Activated naive CD8-positive, alpha-beta T cell treated with anti-CD3 and anti-CD28 coated beads, Interleukin-2, amount 10 ng/mL, durations not matched to agents 7 days and 5 days (primary cell): ENCODE measurements around the gene NFKB1. TPM values are rescaled to one million over a fixed set of nuclear protein-coding genes. Genes with fewer than 3 reads are reported as not detected.

ENCODE experiments used
- ATAC-seq: fragments of 150-1000 bp; cut with Tn5 transposase; one replicate; pipeline ENCODE4 v1.10.0; 2021; ENCODE audit warnings: low read depth, moderate library complexity
- POLR2A ChIA-PET: fragments of 350-600 bp; sonication (Branson Sonifier 250); formaldehyde crosslinking; loops from one replicate; lab custom pipeline; 2021; ENCODE audit warnings: antibody characterized with exemption; lab: Charles Lee
- DNase-seq: peaks from one replicate; pipeline ENCODE4 v3.0.0; 2021
- H3K27ac Mint-ChIP-seq: one replicate; pipeline ENCODE4 v1.8.0; 2022; ENCODE audit warnings: mild to moderate bottlenecking, mixed read lengths
- H3K27me3 Mint-ChIP-seq: one replicate; pipeline ENCODE4 v1.8.0; 2022; ENCODE audit warnings: mild to moderate bottlenecking, moderate library complexity, mixed read lengths
- H3K36me3 Mint-ChIP-seq: one replicate; pipeline ENCODE4 v1.8.0; 2021; ENCODE audit warnings: mild to moderate bottlenecking, mixed read lengths
- H3K4me1 Mint-ChIP-seq: one replicate; pipeline ENCODE4 v1.8.0; 2021; ENCODE audit warnings: mixed read lengths
- H3K4me3 Mint-ChIP-seq: one replicate; pipeline ENCODE4 v1.8.0; 2022; ENCODE audit warnings: mild to moderate bottlenecking, moderate library complexity, mixed read lengths
- H3K9me3 Mint-ChIP-seq: one replicate; pipeline ENCODE4 v1.8.0; 2021; ENCODE audit warnings: mixed read lengths
- total RNA-seq, 2 experiments: library from RNA; stranded (reverse); gene quantifications; one replicate each; pipeline ENCODE4 v1.2.3, GENCODE V29; 2021

The NFKB1 gene
- total RNA-seq, 2 experiments from 2014 or later = 129 to 130 TPM

DNA sequence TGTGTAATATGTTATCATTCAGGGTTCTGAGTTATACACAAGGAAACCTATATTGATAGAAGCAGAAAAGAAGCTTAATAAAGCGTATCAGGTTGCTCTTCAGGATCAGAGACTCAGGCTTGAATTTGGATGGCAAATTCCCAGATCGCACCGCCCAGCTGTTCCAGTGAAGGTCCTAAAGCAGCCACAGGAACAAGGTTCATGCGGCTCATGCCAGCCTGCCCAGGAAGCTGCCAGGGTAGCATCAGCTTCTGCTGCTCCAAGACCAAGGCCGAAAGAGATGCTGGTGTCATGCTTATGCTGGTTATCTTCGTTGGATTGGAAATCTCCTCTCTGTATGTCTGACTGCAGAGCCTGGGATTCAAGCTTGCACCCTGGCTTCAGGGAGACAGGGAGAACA is 131.9 kb downstream of the NFKB1 start:
- Mint-ChIP-seq H3K9me3 (no peaks in the 10 kb centered on the region), H3K27me3 (no peaks in the 10 kb centered on the region), H3K27ac (no peak overlapping the region), H3K4me3 (no peak overlapping the region), H3K36me3 (peaks cover 30% of the 10 kb centered on the region), H3K4me1 (peaks cover 30% of the 10 kb centered on the region)
- ATAC-seq (no peak), DNase-seq (no peak)
- POLR2A ChIA-PET = interaction anchor here (1.2 kb wide), 1 partner anchor 13 kb away, joined by 3 read pairs; no protein-coding TSS in a partner anchor

DNA sequence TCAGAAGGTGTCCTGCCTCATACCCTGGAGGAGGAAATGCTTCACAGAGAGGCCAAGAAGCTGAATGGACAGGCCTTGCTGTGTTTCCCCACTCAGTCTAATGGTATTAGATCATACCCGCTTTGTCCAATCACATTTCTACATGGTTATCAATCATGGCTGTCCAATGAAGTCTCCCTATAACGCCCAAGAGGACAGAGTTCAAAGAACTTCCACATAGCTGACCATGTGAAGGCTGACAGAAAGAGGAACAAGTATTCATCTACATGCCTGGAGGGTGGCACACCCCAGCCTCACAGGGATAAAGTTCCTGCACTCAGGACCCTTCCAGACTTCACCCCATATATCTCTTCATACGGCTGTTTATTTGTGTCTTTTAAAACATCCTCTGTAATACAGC is 136.2 kb downstream of the NFKB1 start:
- Mint-ChIP-seq H3K9me3 (no peaks in the 10 kb centered on the region), H3K27me3 (no peaks in the 10 kb centered on the region), H3K4me1 (peaks cover 14% of the 10 kb centered on the region), H3K4me3 (no peak overlapping the region), H3K36me3 (peaks cover 29% of the 10 kb centered on the region), H3K27ac (no peak overlapping the region)
- DNase-seq (no peak), ATAC-seq (no peak)
- POLR2A ChIA-PET = no interaction called here

DNA sequence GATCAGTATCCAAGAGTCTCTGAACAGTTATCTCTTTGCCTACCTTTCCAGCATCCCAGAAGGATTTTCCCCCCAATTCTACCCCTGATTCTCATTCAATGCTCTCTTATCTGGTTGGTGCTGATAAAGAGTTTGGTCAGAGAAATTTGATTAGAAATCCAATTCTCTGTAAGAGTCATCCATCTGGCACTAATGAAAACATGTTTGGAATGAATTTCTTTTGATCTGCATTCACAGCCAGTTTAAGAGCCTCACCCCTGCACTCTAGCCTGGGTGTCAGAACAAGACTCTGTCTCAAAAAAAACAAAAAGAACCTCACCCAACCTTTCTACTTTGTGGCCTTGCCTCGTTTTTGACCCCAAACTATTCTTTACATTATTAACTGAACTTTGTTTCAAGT is 137.5 kb downstream of the NFKB1 start:
- no peak for DNase-seq
- no peak for ATAC-seq
- Mint-ChIP-seq H3K9me3 (no peaks in the 10 kb centered on the region), H3K4me3 (no peak overlapping the region), H3K27ac (no peak overlapping the region), H3K4me1 (peaks cover 14% of the 10 kb centered on the region), H3K36me3 (peaks cover 29% of the 10 kb centered on the region), H3K27me3 (no peaks in the 10 kb centered on the region)
- POLR2A ChIA-PET = no interaction called here

DNA sequence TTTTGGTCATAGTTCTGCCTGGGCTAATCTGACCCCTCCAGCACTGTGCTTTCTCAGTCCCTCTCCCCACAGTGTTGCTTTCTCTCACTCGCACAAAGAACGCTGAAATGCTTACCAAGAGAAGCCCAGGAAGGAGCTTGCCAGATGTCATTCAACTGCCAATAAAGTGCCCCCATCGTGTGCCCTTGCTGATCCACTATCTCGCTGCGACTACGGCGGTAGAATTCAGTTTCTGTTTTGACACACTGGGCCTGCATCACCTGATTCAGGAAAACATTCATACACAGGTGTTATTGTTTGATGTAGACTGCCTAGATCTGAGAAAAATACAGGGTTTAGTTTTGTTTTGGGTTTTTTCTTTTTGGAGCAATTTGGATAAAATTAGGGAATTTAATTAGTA is 138.4 kb downstream of the NFKB1 start:
- ATAC-seq (peak; percentile 77), DNase-seq (no peak)
- Mint-ChIP-seq H3K4me1 (peaks cover 14% of the 10 kb centered on the region), H3K4me3 (peak overlapping the region; percentile 81), H3K27me3 (no peaks in the 10 kb centered on the region), H3K27ac (peak overlapping the region; percentile 84), H3K36me3 (peaks cover 33% of the 10 kb centered on the region), H3K9me3 (no peaks in the 10 kb centered on the region)
- POLR2A ChIA-PET = interaction anchor here (0.6 to 0.8 kb wide), 2 partner anchors 55 to 122 kb away, joined by 3 read pairs; no protein-coding TSS in a partner anchor

DNA sequence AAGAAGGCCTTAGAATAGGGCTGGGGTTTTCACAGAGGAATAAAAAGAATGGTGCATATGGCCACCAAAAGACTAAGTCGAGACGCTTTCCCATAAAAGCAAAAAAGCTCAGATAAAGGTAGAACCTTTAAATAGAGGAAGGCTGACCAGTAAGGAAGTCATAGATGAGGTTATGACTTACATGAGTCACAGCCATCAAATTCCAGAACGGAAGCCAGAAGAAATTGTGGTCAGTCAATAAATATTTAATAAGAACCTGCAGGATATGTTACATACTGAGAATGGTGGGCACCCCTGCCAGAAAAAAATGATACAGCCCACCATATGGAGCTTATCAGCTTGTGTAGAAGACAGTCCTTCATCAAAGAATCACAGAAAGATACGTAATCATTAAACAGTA is 139.5 kb downstream of the NFKB1 start:
- POLR2A ChIA-PET = interaction anchor here (0.8 kb wide), 1 partner anchor 121 kb away, joined by 3 read pairs; no protein-coding TSS in a partner anchor
- no peaks in the 10 kb centered on the region for H3K27me3 Mint-ChIP-seq
- DNase-seq (no peak), ATAC-seq (no peak)
- no peaks in the 10 kb centered on the region for H3K9me3 Mint-ChIP-seq
- peaks cover 36% of the 10 kb centered on the region for H3K36me3 Mint-ChIP-seq
- peaks cover 14% of the 10 kb centered on the region for H3K4me1 Mint-ChIP-seq
- H3K27ac Mint-ChIP-seq = no peak overlapping the region
- H3K4me3 Mint-ChIP-seq = no peak overlapping the region

DNA sequence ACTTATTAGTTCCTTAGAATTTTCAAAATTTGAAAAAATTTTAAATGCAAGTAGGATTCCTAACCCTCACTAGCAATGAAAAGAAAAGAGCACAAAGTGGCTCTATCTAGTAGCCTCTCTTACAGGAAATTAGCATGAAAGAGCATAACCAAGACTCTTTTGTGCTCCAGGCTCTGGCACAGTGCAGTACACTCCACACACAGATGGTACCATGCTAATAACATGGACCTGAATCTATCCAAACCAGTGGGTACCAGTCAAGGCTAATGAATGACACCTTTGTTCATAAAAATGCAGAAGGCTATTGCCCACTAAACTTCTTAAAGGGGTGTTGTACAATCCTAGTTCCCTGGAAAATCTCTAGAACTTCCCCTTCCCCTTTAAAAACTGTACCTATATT is 140.6 kb downstream of the NFKB1 start:
- no peak for DNase-seq
- Mint-ChIP-seq H3K4me1 (peaks cover 18% of the 10 kb centered on the region), H3K4me3 (no peak overlapping the region), H3K36me3 (peaks cover 41% of the 10 kb centered on the region), H3K27ac (no peak overlapping the region), H3K27me3 (no peaks in the 10 kb centered on the region), H3K9me3 (no peaks in the 10 kb centered on the region)
- POLR2A ChIA-PET = no interaction called here
- ATAC-seq = no peak

DNA sequence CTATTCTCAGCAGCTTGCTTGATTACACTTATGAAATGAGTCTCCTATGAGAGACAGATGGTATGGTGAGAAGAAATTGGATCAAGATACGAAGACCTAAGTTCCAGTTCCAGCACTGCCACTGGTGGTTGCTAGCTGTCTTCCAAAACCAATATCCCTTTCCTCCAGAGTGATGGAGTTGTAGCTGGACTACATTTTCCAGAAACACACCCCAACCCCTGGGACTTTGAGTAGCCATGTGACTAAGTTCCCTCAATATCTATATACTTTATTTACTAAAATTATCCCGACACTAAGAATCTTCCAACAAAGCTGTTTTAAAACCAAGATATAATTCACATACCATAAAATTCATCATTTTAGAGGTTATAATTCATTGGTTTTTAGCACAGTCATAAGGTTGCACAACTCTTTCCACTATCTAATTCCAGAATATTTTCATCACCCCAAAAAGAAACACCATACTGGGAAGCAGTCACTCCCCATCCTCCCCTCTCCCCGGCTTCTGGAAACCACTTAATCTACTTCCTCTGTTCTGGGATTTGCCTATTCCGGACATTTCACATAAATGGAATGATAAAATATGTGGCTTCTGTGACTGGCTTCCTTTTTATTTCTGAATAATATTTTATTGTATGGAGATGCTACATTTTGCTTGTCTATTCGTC is 141.6 kb downstream of the NFKB1 start:
- no peak overlapping the region for H3K4me3 Mint-ChIP-seq
- ATAC-seq (no peak), DNase-seq (no peak)
- no peaks in the 10 kb centered on the region for H3K27me3 Mint-ChIP-seq
- H3K9me3 Mint-ChIP-seq = no peaks in the 10 kb centered on the region
- peaks cover 35% of the 10 kb centered on the region for H3K36me3 Mint-ChIP-seq
- peaks cover 21% of the 10 kb centered on the region for H3K4me1 Mint-ChIP-seq
- POLR2A ChIA-PET = no interaction called here
- H3K27ac Mint-ChIP-seq = no peak overlapping the region

DNA sequence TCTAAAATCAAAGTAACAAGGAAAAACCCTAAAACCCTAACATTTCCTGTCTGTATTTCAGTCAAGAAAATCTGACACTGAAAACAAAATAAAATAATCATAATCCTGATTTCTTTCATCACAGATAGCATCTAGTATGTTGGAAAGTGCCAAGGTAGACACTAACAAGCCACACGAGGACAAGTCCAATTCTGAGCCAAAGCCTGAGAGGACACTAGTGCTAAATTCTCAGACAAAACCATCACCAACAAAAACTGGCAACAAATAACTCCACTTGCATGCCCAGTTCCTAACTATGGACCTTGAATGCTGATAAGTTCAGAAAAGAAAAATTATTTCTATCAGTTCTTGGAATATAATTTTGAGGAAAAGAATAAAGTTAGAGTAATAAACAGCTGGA is 146.0 kb downstream of the NFKB1 start:
- ATAC-seq (no peak), DNase-seq (no peak)
- POLR2A ChIA-PET = no interaction called here
- Mint-ChIP-seq H3K4me1 (peaks cover 8% of the 10 kb centered on the region), H3K9me3 (no peaks in the 10 kb centered on the region), H3K27ac (no peak overlapping the region), H3K36me3 (peaks cover 41% of the 10 kb centered on the region), H3K4me3 (no peak overlapping the region), H3K27me3 (no peaks in the 10 kb centered on the region)

DNA sequence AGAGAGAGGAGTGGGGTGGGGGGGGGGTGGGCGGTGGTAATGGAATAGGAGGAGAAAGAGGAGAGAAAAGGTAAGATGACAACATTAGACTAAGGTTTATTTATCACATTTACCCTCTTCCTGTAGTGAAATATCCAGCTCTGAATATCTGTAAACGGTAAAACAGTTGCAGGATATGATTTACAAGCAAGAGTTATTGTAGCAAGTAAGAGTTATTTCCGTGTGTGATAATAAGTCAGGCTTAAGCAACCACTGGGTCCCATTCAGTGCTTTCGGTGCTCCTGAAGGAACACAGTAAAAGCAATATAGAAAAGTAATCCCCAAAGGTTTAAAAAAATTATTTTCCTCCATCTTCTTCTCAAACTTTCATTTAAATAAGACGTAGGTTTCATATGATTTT is 156.0 kb downstream of the NFKB1 start:
- POLR2A ChIA-PET = no interaction called here

DNA sequence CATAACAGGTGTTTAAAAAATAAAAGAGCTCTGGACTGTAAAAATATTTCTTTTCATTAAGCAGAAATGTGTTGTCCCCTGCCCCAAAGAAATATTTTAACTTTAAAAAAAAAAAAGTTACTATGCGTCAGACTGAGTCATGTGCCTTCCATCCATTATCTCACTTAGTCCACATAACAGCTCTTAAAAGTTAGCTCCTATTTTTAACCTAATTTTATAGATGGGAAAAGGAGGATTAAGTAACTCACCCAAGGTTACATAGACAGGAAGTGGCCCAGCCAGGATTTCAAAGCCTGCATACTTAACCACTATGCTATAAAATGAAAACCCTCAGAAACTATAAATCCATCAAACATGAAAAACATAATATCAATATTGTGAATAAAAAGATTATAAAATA is 161.9 kb downstream of the NFKB1 start:
- DNase-seq (no peak), ATAC-seq (no peak)
- Mint-ChIP-seq H3K27me3 (no peaks in the 10 kb centered on the region), H3K9me3 (no peaks in the 10 kb centered on the region), H3K36me3 (peaks cover 29% of the 10 kb centered on the region), H3K4me3 (no peak overlapping the region), H3K4me1 (peaks cover 1% of the 10 kb centered on the region), H3K27ac (no peak overlapping the region)
- POLR2A ChIA-PET = no interaction called here

More for the DNA sequence above, 156.0 kb downstream of the NFKB1 start:
- Mint-ChIP-seq H3K9me3 (no peaks in the 10 kb centered on the region), H3K4me3 (no peak overlapping the region), H3K36me3 (peaks cover 14% of the 10 kb centered on the region), H3K27me3 (no peaks in the 10 kb centered on the region), H3K27ac (no peak overlapping the region), H3K4me1 (no peaks in the 10 kb centered on the region)
- DNase-seq (no peak), ATAC-seq (no peak)

DNA sequence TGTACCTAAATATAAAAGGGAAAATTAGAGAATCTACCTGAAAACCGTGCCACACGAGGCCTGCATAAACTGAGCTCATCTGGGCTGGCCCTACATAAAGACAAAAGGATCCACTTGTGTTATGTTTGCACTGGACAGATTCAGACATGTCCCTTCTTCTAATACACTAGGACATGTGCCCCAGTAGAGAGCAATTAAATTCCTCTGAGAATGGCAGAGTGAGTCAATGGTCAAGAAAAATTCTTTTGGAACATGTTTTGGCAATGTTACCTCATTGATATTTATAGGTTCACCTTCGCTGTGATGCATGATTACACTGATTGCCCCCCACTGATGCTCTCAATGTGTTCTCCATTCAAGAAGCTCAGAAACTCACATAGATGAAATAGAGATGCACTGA is 164.4 kb downstream of the NFKB1 start:
- DNase-seq = no peak
- H3K9me3 Mint-ChIP-seq = no peaks in the 10 kb centered on the region
- no peak overlapping the region for H3K4me3 Mint-ChIP-seq
- no peak for ATAC-seq
- peaks cover 31% of the 10 kb centered on the region for H3K36me3 Mint-ChIP-seq
- POLR2A ChIA-PET = no interaction called here
- H3K4me1 Mint-ChIP-seq = peaks cover 1% of the 10 kb centered on the region
- no peaks in the 10 kb centered on the region for H3K27me3 Mint-ChIP-seq
- no peak overlapping the region for H3K27ac Mint-ChIP-seq

Other genes with a start within 250 kb of the NFKB1 start
- 10 to 100 TPM; 60.9 to 66.5 TPM for gene SLC39A8, start 155.9 kb upstream of the NFKB1 start, total RNA-seq